Left lung (tissue), 10 donors: ENCODE results near the gene GHITM. TPM values are rescaled to one million over a fixed set of nuclear protein-coding genes. Genes with fewer than 3 reads are reported as not detected.

Experiments
- ATAC-seq: fragments of 200-7000 bp; cut with Tn5 transposase; one replicate; pipeline ENCODE4 v1.9.1; 2020; ENCODE audit warnings: moderate library complexity
- DNase-seq, 4 donors: peaks; one replicate each; pipeline ENCODE4 v3.0.0-alpha.2; 2013 to 2020
- H3K27ac ChIP-seq, 2 donors: fragments of 200-600 bp; sonication (generic) in 1 of 2; one replicate each; pipeline versions ENCODE4 v1.5.0 to v1.8.0; 2020 to 2021
- H3K27me3 ChIP-seq, 2 donors: fragments of 200-600 bp; sonication (generic) in 1 of 2; one replicate each; pipeline versions ENCODE4 v1.5.0 to v1.8.0; 2020 to 2021
- H3K36me3 ChIP-seq, 2 donors: fragments of 200-600 bp; sonication (generic) in 1 of 2; one replicate each; pipeline versions ENCODE4 v1.5.0 to v1.8.0; 2020 to 2021
- H3K4me1 ChIP-seq, 2 donors: fragments of 200-600 bp; one replicate each; pipeline ENCODE4 v1.8.0; 2021
- H3K4me3 ChIP-seq, 2 donors: fragments of 200-600 bp; sonication (generic) in 1 of 2; one replicate each; pipeline versions ENCODE4 v1.5.0 to v1.8.0; 2020 to 2021; ENCODE audit warnings: mild to moderate bottlenecking in 1 of 2
- H3K9me3 ChIP-seq, 2 donors: fragments of 200-600 bp; sonication (generic) in 1 of 2; one replicate each; pipeline versions ENCODE4 v1.5.0 to v1.8.0; 2020 to 2021
- intact Hi-C, 2 donors: fragments of 100-400 bp; cut with DNase I; formaldehyde crosslinking; loops; one replicate each; pipeline versions ENCODE4 v1.11.2 to v1.14.2; 2022
- polyA plus RNA-seq, 6 donors: library from polyadenylated mRNA; unstranded; fragments of 120-200 nt; gene quantifications; one replicate each; pipeline ENCODE4 v1.2.1, GENCODE V29; 2013; ENCODE audit not compliant: insufficient read length in 6 of 6
- total RNA-seq, 2 donors: library from RNA; stranded (reverse); fragmentation: NEBNext Ultra II Directional; extraction: Animal tissue kit (Norgen Biotek cat#: 25700); gene quantifications; one replicate each; pipeline ENCODE4 v1.2.1, GENCODE V29; 2021
- TF ChIP-seq, protein P1 (sequence below), 2 donors: fragments of 200-600 bp; sonication (generic) in 1 of 2; IDR thresholded peaks; one replicate each; pipeline versions ENCODE4 v1.5.0 to v1.8.0; 2021; ENCODE audit warnings: antibody characterized with exemption in 2 of 2
- donor health status: DM: no; HTN: yes; CAD: no.
- donor health status: DM: no; HTN: no; CAD: no.

The GHITM gene
- total and polyA plus RNA-seq, 8 donors, result 104 to 151 (median 120) TPM

GRCh38 chr10:84172467-84173356 is 33.4 kb downstream of the GHITM start:
- intact Hi-C loops, result no loop called here
- peaks cover 0 to 1% of the 10 kb centered on the region in 2 donors for H3K9me3 ChIP-seq
- TF ChIP-seq, protein P1, sequence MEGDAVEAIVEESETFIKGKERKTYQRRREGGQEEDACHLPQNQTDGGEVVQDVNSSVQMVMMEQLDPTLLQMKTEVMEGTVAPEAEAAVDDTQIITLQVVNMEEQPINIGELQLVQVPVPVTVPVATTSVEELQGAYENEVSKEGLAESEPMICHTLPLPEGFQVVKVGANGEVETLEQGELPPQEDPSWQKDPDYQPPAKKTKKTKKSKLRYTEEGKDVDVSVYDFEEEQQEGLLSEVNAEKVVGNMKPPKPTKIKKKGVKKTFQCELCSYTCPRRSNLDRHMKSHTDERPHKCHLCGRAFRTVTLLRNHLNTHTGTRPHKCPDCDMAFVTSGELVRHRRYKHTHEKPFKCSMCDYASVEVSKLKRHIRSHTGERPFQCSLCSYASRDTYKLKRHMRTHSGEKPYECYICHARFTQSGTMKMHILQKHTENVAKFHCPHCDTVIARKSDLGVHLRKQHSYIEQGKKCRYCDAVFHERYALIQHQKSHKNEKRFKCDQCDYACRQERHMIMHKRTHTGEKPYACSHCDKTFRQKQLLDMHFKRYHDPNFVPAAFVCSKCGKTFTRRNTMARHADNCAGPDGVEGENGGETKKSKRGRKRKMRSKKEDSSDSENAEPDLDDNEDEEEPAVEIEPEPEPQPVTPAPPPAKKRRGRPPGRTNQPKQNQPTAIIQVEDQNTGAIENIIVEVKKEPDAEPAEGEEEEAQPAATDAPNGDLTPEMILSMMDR (IDR thresholded peaks at IDR 0.05), result no peak
- no peaks in the 10 kb centered on the region for H3K27me3 ChIP-seq
- H3K4me1 ChIP-seq, result no peaks in the 10 kb centered on the region
- H3K27ac ChIP-seq, result no peak overlapping the region
- H3K36me3 ChIP-seq, result no peaks in the 10 kb centered on the region
- no peak for ATAC-seq
- H3K4me3 ChIP-seq, result no peak overlapping the region
- no peak for DNase-seq

GRCh38 chr10:84173501-84173929 is 34.2 kb downstream of the GHITM start, which contains the start of gene GPR15LG:
GPR15LG (plus strand) TSS chr10:84173801; CDS start chr10:84173852, 51 bp downstream.
- ATAC-seq (no peak), DNase-seq (no peak)
- H3K4me3 ChIP-seq, result no peak within 1 kb of the TSS
- H3K9me3 ChIP-seq, result no peaks in the 10 kb centered on the region
- no peak within 1 kb of the TSS for H3K27ac ChIP-seq
- H3K36me3 ChIP-seq, result no peaks in the 10 kb centered on the region
- TF ChIP-seq, protein P1 (IDR thresholded peaks at IDR 0.05), result no peak
- intact Hi-C loops, result no loop called here
- no peaks in the 10 kb centered on the region for H3K4me1 ChIP-seq
- no peaks in the 10 kb centered on the region for H3K27me3 ChIP-seq

DNA sequence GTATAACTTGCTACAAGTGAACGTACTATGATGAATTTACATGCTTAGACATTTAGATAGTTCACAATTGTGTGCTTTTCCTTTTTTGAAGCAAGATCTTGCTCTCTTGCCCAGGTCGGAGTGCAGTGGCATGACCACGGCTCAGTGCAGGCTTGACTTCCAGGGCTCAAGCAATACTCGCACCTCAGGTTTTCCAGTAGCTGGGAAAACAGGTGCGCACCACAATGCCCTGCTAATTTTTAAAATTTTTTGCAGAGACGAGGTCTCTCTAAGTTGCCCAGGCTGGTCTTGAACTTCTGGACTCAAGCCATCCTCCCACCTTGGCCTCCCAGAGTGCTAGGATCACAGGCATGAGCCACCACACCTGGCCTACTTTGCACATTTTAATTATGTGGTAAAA is 36.1 kb downstream of the GHITM start:
- Histone ChIP-seq H3K36me3 (no peaks in the 10 kb centered on the region), H3K9me3 (no peaks in the 10 kb centered on the region), H3K4me3 (no peak overlapping the region), H3K4me1 (no peaks in the 10 kb centered on the region), H3K27me3 (no peaks in the 10 kb centered on the region), H3K27ac (no peak overlapping the region)
- ATAC-seq, result no peak
- intact Hi-C loops, result no loop called here
- no peak for DNase-seq
- TF ChIP-seq, protein P1 (IDR thresholded peaks at IDR 0.05), result no peak

DNA sequence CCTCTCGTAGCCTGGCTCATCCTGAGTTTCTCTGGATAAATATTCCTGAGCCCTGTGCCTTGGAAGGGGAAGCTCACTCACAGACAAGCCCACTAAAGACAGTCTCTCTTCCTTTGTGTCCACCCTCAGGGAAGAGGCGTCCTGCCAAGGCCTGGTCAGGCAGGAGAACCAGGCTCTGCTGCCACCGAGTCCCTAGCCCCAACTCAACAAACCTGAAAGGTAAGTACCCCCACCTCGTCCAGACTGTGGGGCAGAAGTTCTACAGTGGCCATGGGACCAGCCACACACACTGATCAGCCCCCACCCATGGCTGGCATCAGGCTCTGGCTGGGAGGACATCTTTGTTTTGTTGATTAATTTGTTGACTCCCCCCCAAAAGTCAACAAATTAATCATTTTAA is 37.0 kb downstream of the GHITM start:
- Histone ChIP-seq H3K36me3 (no peaks in the 10 kb centered on the region), H3K4me3 (no peak overlapping the region), H3K27me3 (no peaks in the 10 kb centered on the region), H3K9me3 (no peaks in the 10 kb centered on the region), H3K27ac (no peak overlapping the region), H3K4me1 (no peaks in the 10 kb centered on the region)
- TF ChIP-seq, protein P1 (IDR thresholded peaks at IDR 0.05), result no peak
- intact Hi-C loops, result no loop called here
- DNase-seq (no peak), ATAC-seq (no peak)

GRCh38 chr10:84176836-84177474 is 37.6 kb downstream of the GHITM start:
- ATAC-seq, result no peak

More at GRCh38 chr10:84176836-84177474, 37.6 kb downstream of the GHITM start:
- TF ChIP-seq, protein P1 (IDR thresholded peaks at IDR 0.05), result no peak
- no peaks in the 10 kb centered on the region for H3K4me1 ChIP-seq
- H3K27me3 ChIP-seq, result no peaks in the 10 kb centered on the region
- H3K27ac ChIP-seq, result no peak overlapping the region
- H3K9me3 ChIP-seq, result no peaks in the 10 kb centered on the region
- H3K4me3 ChIP-seq, result no peak overlapping the region
- intact Hi-C loops, result no loop called here
- no peaks in the 10 kb centered on the region for H3K36me3 ChIP-seq
- DNase-seq, result no peak
